Fibroblast of lung (primary cell): ENCODE measurements around the gene SFSWAP. TPM values are rescaled to one million over a fixed set of nuclear protein-coding genes. Genes with fewer than 3 reads are reported as not detected.

Experiments
- DNase-seq, 2 donors: peaks; one replicate each; pipeline versions ENCODE4 v3.0.0 to v3.0.0-alpha.2; 2010; ENCODE audit warnings: low read depth in 2 of 2
- H2AFZ ChIP-seq: 2 replicates; pipeline ENCODE4 v1.5.1; 2012; ENCODE audit warnings: low read length, control low read depth, inconsistent platforms
- H3K27ac ChIP-seq: 2 replicates; pipeline ENCODE4 v1.5.1; 2011; ENCODE audit warnings: low read length, control low read depth; ENCODE audit not compliant: insufficient read depth
- H3K27me3 ChIP-seq: 2 replicates; pipeline ENCODE4 v1.5.1; 2011; ENCODE audit warnings: mild to moderate bottlenecking, low read length; ENCODE audit not compliant: control insufficient read depth, insufficient read depth
- H3K36me3 ChIP-seq: 2 replicates; pipeline ENCODE4 v1.5.1; 2011; ENCODE audit warnings: low read length; ENCODE audit not compliant: control insufficient read depth, insufficient read depth
- H3K4me1 ChIP-seq: 2 replicates; pipeline ENCODE4 v1.5.1; 2011; ENCODE audit warnings: low read length; ENCODE audit not compliant: control insufficient read depth, insufficient read depth; ENCODE audit errors: extremely low read depth
- H3K4me2 ChIP-seq: 2 replicates; pipeline ENCODE4 v1.5.1; 2011; ENCODE audit warnings: low read length, control low read depth; ENCODE audit not compliant: insufficient read depth; ENCODE audit errors: extremely low read depth
- H3K4me3 ChIP-seq, 4 experiments: fragments of 200-600 bp in 1 of 4; sonication (generic) in 1 of 4; replicated peaks in 1 of 4; 2 replicates each; pipeline ENCODE4 v1.5.1; 2011 to 2016; ENCODE audit warnings: low read length in 4 of 4, low read depth in 3 of 4, mild to moderate bottlenecking in 3 of 4, control low read depth in 2 of 4, inconsistent platforms in 1 of 4, mixed read lengths in 1 of 4; ENCODE audit not compliant: insufficient read depth in 1 of 4; ENCODE audit errors: control extremely low read depth in 1 of 4
- H3K79me2 ChIP-seq: 2 replicates; pipeline ENCODE4 v1.5.1; 2012; ENCODE audit warnings: mild to moderate bottlenecking, low read length, inconsistent platforms; ENCODE audit not compliant: control insufficient read depth, insufficient read depth
- H3K9ac ChIP-seq: 2 replicates; pipeline ENCODE4 v1.5.1; 2011; ENCODE audit warnings: mild to moderate bottlenecking, low read length, control low read depth; ENCODE audit not compliant: insufficient read depth
- H3K9me3 ChIP-seq: 2 replicates; pipeline ENCODE4 v1.5.1; 2012; ENCODE audit warnings: low read depth, low read length; ENCODE audit not compliant: control insufficient read depth, insufficient read depth
- H4K20me1 ChIP-seq: 2 replicates; pipeline ENCODE4 v1.5.1; 2011; ENCODE audit warnings: low read length; ENCODE audit not compliant: control insufficient read depth, insufficient read depth; ENCODE audit errors: extremely low read depth
- EZH2 ChIP-seq: IDR thresholded peaks from 2 replicates; pipeline ENCODE4 v1.5.1; 2012; ENCODE audit warnings: low read length, control low read depth, mild to moderate bottlenecking; ENCODE audit errors: missing control alignments
- polyA plus RNA-seq, 2 donors: library from polyadenylated mRNA; depleted of rRNA in 1 of 2; stranded (reverse) in 1 of 2; unstranded in 1 of 2; fragments of >200 nt; gene quantifications; 2 replicates each; pipeline ENCODE4 v1.2.1, GENCODE V29; 2011 to 2012; ENCODE audit warnings: missing spikeins in 1 of 2
- total RNA-seq: library from RNA; depleted of rRNA; stranded (reverse); fragments of >200 nt; gene quantifications from 2 replicates; pipeline ENCODE4 v1.2.1, GENCODE V29; 2014
- TF ChIP-seq, protein P1 (sequence below), 2 donors: IDR thresholded peaks in 1 of 2; conservative IDR thresholded peaks in 1 of 2; 1 replicate in 1 of 2; 2 replicates in 1 of 2; pipeline ENCODE4 v1.5.1; 2011 to 2012; ENCODE audit warnings: low read length in 2 of 2, control low read depth in 1 of 2, inconsistent platforms in 1 of 2, low read depth in 1 of 2, mild to moderate bottlenecking in 1 of 2

SFSWAP gene
- total and polyA plus RNA-seq, 2 donors (not counting 1 experiment from before 2014, with no cell fraction given): 9.9 to 23.3 TPM

DNA sequence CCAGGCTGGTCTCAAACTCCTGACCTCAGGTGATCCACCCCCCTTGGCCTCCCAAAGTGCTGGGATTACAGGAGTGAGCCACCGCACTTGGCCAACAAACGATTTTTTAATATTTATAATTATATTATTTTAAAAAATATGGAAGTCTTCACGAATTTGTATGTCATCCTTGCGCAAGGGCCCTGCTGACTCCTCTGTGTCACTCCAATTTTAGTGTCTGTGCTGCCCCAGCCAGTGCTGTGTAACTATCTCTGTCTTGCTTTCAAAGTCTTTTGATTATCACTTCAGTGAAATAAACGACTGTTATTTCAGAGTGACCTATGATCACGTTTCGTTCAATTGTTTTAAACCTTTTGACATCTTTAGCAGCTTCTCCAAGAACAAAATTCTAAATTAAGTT, 104.2 kb downstream of the SFSWAP start:
- TF ChIP-seq, protein P1, sequence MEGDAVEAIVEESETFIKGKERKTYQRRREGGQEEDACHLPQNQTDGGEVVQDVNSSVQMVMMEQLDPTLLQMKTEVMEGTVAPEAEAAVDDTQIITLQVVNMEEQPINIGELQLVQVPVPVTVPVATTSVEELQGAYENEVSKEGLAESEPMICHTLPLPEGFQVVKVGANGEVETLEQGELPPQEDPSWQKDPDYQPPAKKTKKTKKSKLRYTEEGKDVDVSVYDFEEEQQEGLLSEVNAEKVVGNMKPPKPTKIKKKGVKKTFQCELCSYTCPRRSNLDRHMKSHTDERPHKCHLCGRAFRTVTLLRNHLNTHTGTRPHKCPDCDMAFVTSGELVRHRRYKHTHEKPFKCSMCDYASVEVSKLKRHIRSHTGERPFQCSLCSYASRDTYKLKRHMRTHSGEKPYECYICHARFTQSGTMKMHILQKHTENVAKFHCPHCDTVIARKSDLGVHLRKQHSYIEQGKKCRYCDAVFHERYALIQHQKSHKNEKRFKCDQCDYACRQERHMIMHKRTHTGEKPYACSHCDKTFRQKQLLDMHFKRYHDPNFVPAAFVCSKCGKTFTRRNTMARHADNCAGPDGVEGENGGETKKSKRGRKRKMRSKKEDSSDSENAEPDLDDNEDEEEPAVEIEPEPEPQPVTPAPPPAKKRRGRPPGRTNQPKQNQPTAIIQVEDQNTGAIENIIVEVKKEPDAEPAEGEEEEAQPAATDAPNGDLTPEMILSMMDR (conservative IDR thresholded peaks at IDR 0.05 in 1 of 2, IDR thresholded peaks at IDR 0.05 in 1 of 2; ENCODE audit: low read depth in 1 of 2, low read length in 2 of 2): no peak
- TF ChIP-seq EZH2: no peak
- Histone ChIP-seq H2AFZ (no peak overlapping the region), H3K9ac (no peak overlapping the region), H3K4me3 (no peak overlapping the region), H3K36me3 (no peaks in the 10 kb centered on the region), H3K4me2 (no peak overlapping the region), H3K79me2 (no peaks in the 10 kb centered on the region), H3K27me3 (no peaks in the 10 kb centered on the region), H3K4me1 (no peaks in the 10 kb centered on the region), H3K27ac (no peak overlapping the region), H4K20me1 (no peaks in the 10 kb centered on the region), H3K9me3 (no peaks in the 10 kb centered on the region)
- no peak for DNase-seq

GRCh38 chr12:131816495-131816894, 105.6 kb downstream of the SFSWAP start:
- Histone ChIP-seq H3K9ac (no peak overlapping the region), H3K4me1 (no peaks in the 10 kb centered on the region), H3K27me3 (no peaks in the 10 kb centered on the region), H3K4me3 (no peak overlapping the region), H2AFZ (no peak overlapping the region), H3K36me3 (no peaks in the 10 kb centered on the region), H3K79me2 (no peaks in the 10 kb centered on the region), H3K9me3 (no peaks in the 10 kb centered on the region), H4K20me1 (no peaks in the 10 kb centered on the region), H3K4me2 (no peak overlapping the region), H3K27ac (no peak overlapping the region)
- TF ChIP-seq, protein P1 (conservative IDR thresholded peaks at IDR 0.05 in 1 of 2, IDR thresholded peaks at IDR 0.05 in 1 of 2; ENCODE audit: low read depth in 1 of 2, low read length in 2 of 2): no peak
- TF ChIP-seq EZH2: no peak
- no peak for DNase-seq

- Histone ChIP-seq H3K79me2 (no peaks in the 10 kb centered on the region), H3K27ac (no peak overlapping the region), H3K4me3 (no peak overlapping the region), H3K4me2 (no peak overlapping the region), H3K9ac (no peak overlapping the region), H2AFZ (no peak overlapping the region), H4K20me1 (no peaks in the 10 kb centered on the region), H3K4me1 (no peaks in the 10 kb centered on the region), H3K9me3 (no peaks in the 10 kb centered on the region), H3K36me3 (no peaks in the 10 kb centered on the region), H3K27me3 (no peaks in the 10 kb centered on the region)
- DNase-seq: no peak
- TF ChIP-seq, protein P1 (conservative IDR thresholded peaks at IDR 0.05 in 1 of 2, IDR thresholded peaks at IDR 0.05 in 1 of 2; ENCODE audit: low read depth in 1 of 2, low read length in 2 of 2): no peak
- no peak for TF ChIP-seq EZH2
These were observed 106.4 kb downstream of the SFSWAP start for GRCh38 chr12:131817241-131817640.
